C4-2B (cell line): ENCODE data around the gene SLIT3.

Source experiments
- CTCF ChIP-seq: fragments of 450-650 bp; conservative IDR thresholded peaks from 2 replicates; pipeline ENCODE4 v1.5.1; 2017; ENCODE audit warnings: mild to moderate bottlenecking
- ZFX ChIP-seq: fragments of 450-650 bp; IDR thresholded peaks from 2 replicates; pipeline ENCODE4 v1.6.1; 2017

- TF ChIP-seq CTCF (no peak), ZFX (no peak)
Measured at GRCh38 chr5:169192536-169192935, 108.4 kb downstream of the SLIT3 start.
